GM23338 (cell line): ENCODE data around the gene STK16.

Experiments
- EZH2 ChIP-seq: fragments of 200-600 bp; sonication (generic); IDR thresholded peaks from one replicate; pipeline ENCODE4 v1.8.0; 2017; ENCODE audit warnings: antibody characterized with exemption, mild to moderate bottlenecking, low read depth; ENCODE audit not compliant: unreplicated experiment
- EZH2phosphoT487 ChIP-seq: fragments of 200-600 bp; sonication (generic); IDR thresholded peaks from one replicate; pipeline ENCODE4 v1.8.1; 2018; ENCODE audit warnings: antibody characterized with exemption; ENCODE audit not compliant: unreplicated experiment
- POLR2AphosphoS5 ChIP-seq: IDR thresholded peaks from 2 replicates; pipeline ENCODE4 v1.6.1; 2016; ENCODE audit warnings: antibody characterized with exemption, low read depth
- TF ChIP-seq, protein P1 (sequence below), 2 experiments: fragments of 200-600 bp in 1 of 2; sonication (generic) in 1 of 2; conservative IDR thresholded peaks; 2 replicates each; pipeline versions ENCODE4 v1.5.1 to v1.6.1; 2016 to 2017; ENCODE audit warnings: antibody characterized with exemption in 2 of 2, low read depth in 2 of 2, mild to moderate bottlenecking in 2 of 2, moderate library complexity in 1 of 2
- TF ChIP-seq, protein P2 (sequence below): IDR thresholded peaks from one replicate; pipeline ENCODE4 v1.6.1; 2018; ENCODE audit warnings: antibody characterized with exemption; ENCODE audit not compliant: unreplicated experiment

DNA sequence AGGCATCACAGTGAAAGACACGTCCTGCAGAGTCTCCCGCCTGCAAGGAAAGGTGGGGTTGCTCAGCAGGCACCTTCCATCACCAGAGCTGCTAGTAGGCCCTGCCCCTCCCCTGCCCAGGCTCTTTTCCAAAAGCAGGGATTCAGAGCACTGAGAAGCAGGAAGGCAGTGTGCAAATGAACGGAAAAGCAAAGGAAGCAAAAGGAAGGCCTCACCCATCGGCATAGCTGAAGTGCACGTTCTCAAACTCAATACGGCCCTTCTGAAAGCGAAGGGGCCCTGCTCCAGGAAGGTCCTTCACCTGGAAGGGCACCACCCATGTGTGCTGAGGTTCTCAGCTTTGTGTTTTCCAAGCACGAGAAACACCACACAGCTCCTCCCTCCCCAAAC lies 32.3 kb upstream of the STK16 start:
- TF ChIP-seq EZH2 (no peak), POLR2AphosphoS5 (no peak), EZH2phosphoT487 (no peak)
- TF ChIP-seq, protein P1, sequence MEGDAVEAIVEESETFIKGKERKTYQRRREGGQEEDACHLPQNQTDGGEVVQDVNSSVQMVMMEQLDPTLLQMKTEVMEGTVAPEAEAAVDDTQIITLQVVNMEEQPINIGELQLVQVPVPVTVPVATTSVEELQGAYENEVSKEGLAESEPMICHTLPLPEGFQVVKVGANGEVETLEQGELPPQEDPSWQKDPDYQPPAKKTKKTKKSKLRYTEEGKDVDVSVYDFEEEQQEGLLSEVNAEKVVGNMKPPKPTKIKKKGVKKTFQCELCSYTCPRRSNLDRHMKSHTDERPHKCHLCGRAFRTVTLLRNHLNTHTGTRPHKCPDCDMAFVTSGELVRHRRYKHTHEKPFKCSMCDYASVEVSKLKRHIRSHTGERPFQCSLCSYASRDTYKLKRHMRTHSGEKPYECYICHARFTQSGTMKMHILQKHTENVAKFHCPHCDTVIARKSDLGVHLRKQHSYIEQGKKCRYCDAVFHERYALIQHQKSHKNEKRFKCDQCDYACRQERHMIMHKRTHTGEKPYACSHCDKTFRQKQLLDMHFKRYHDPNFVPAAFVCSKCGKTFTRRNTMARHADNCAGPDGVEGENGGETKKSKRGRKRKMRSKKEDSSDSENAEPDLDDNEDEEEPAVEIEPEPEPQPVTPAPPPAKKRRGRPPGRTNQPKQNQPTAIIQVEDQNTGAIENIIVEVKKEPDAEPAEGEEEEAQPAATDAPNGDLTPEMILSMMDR (conservative IDR thresholded peaks at IDR 0.05; ENCODE audit: low read depth in 2 of 2) = no peak
- TF ChIP-seq, protein P2, sequence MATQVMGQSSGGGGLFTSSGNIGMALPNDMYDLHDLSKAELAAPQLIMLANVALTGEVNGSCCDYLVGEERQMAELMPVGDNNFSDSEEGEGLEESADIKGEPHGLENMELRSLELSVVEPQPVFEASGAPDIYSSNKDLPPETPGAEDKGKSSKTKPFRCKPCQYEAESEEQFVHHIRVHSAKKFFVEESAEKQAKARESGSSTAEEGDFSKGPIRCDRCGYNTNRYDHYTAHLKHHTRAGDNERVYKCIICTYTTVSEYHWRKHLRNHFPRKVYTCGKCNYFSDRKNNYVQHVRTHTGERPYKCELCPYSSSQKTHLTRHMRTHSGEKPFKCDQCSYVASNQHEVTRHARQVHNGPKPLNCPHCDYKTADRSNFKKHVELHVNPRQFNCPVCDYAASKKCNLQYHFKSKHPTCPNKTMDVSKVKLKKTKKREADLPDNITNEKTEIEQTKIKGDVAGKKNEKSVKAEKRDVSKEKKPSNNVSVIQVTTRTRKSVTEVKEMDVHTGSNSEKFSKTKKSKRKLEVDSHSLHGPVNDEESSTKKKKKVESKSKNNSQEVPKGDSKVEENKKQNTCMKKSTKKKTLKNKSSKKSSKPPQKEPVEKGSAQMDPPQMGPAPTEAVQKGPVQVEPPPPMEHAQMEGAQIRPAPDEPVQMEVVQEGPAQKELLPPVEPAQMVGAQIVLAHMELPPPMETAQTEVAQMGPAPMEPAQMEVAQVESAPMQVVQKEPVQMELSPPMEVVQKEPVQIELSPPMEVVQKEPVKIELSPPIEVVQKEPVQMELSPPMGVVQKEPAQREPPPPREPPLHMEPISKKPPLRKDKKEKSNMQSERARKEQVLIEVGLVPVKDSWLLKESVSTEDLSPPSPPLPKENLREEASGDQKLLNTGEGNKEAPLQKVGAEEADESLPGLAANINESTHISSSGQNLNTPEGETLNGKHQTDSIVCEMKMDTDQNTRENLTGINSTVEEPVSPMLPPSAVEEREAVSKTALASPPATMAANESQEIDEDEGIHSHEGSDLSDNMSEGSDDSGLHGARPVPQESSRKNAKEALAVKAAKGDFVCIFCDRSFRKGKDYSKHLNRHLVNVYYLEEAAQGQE = no peak
